Keratinocyte (primary cell): ENCODE data around the gene KLHL3.

Experiments used
- EZH2 ChIP-seq: IDR thresholded peaks from one replicate; pipeline ENCODE4 v1.6.1; 2012; ENCODE audit warnings: inconsistent platforms, mild to moderate bottlenecking, low read length, moderate library complexity
- TF ChIP-seq, protein P1 (sequence below), 3 experiments: IDR thresholded peaks in 1 of 3; conservative IDR thresholded peaks in 1 of 3; optimal IDR thresholded peaks in 1 of 3; 2 replicates in 2 of 3; 3 replicates in 1 of 3; pipeline versions ENCODE3 to v1.5.1; 2011; ENCODE audit warnings: low read length in 3 of 3, mild to moderate bottlenecking in 3 of 3, moderate library complexity in 2 of 3, control low read depth in 1 of 3, inconsistent platforms in 1 of 3; ENCODE audit not compliant: insufficient read depth in 2 of 3; ENCODE audit errors: extremely low read depth in 1 of 3

- TF ChIP-seq, protein P1, sequence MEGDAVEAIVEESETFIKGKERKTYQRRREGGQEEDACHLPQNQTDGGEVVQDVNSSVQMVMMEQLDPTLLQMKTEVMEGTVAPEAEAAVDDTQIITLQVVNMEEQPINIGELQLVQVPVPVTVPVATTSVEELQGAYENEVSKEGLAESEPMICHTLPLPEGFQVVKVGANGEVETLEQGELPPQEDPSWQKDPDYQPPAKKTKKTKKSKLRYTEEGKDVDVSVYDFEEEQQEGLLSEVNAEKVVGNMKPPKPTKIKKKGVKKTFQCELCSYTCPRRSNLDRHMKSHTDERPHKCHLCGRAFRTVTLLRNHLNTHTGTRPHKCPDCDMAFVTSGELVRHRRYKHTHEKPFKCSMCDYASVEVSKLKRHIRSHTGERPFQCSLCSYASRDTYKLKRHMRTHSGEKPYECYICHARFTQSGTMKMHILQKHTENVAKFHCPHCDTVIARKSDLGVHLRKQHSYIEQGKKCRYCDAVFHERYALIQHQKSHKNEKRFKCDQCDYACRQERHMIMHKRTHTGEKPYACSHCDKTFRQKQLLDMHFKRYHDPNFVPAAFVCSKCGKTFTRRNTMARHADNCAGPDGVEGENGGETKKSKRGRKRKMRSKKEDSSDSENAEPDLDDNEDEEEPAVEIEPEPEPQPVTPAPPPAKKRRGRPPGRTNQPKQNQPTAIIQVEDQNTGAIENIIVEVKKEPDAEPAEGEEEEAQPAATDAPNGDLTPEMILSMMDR (optimal IDR thresholded peaks at IDR 0.05 in 1 of 3, IDR thresholded peaks at IDR 0.05 in 1 of 3, conservative IDR thresholded peaks at IDR 0.05 in 1 of 3; ENCODE audit: extremely low read depth in 1 of 3, insufficient read depth in 2 of 3, low read length in 3 of 3) = no peak
- no peak for TF ChIP-seq EZH2
These were observed 153.7 kb downstream of the KLHL3 start for GRCh38 chr5:137582218-137582617.
